CD4-positive, alpha-beta T cell (primary cell): ENCODE measurements around the gene PDZRN3. TPM values are rescaled to one million over a fixed set of nuclear protein-coding genes. Genes with fewer than 3 reads are reported as not detected.

Source experiments
- ATAC-seq: fragments of 200-7000 bp; cut with Tn5 transposase; one replicate; pipeline ENCODE4 v1.10.0; 2022; ENCODE audit warnings: mild to moderate bottlenecking; ENCODE audit not compliant: poor library complexity
- CTCF ChIA-PET: fragments of 350-600 bp; sonication (Branson Sonifier 250); formaldehyde crosslinking; loops from one replicate; lab custom pipeline; 2021; ENCODE audit warnings: antibody characterized with exemption, inconsistent platforms; lab: Charles Lee
- POLR2A ChIA-PET: fragments of 350-600 bp; sonication (Branson Sonifier 250); formaldehyde crosslinking; loops from one replicate; lab custom pipeline; 2021; ENCODE audit warnings: antibody characterized with exemption, inconsistent platforms; lab: Charles Lee
- DNase-seq, 14 experiments: peaks; one replicate each; pipeline ENCODE4 v3.0.0-alpha.2; 2013 to 2020; ENCODE audit warnings: mixed read lengths in 2 of 14
- H3K27ac ChIP-seq, 2 donors: one replicate each; pipeline versions ENCODE4 v1.5.1 to v1.7.0; 2013; ENCODE audit warnings: low read length in 2 of 2, low read depth in 1 of 2, mild to moderate bottlenecking in 1 of 2
- H3K27me3 ChIP-seq, 2 experiments: 1 replicate in 1 of 2; 2 replicates in 1 of 2; pipeline versions ENCODE4 v1.6.1 to v1.7.0; 2013; ENCODE audit warnings: low read length in 2 of 2, control low read depth in 1 of 2, mild to moderate bottlenecking in 1 of 2, moderate library complexity in 1 of 2; ENCODE audit not compliant: insufficient read depth in 2 of 2, control insufficient read depth in 1 of 2
- H3K36me3 ChIP-seq: one replicate; pipeline ENCODE4 v1.6.1; 2013; ENCODE audit warnings: low read length, control low read depth; ENCODE audit not compliant: insufficient read depth
- H3K4me1 ChIP-seq: one replicate; pipeline ENCODE4 v1.6.1; 2013; ENCODE audit warnings: low read length, control low read depth; ENCODE audit not compliant: insufficient read depth
- H3K4me3 ChIP-seq: one replicate; pipeline ENCODE4 v1.5.1; 2013; ENCODE audit warnings: mild to moderate bottlenecking, low read length, moderate library complexity
- H3K9me3 ChIP-seq, 2 experiments: 1 replicate in 1 of 2; 2 replicates in 1 of 2; pipeline versions ENCODE4 v1.6.1 to v1.7.0; 2013; ENCODE audit warnings: low read length in 2 of 2, mild to moderate bottlenecking in 2 of 2, control low read depth in 1 of 2, moderate library complexity in 1 of 2; ENCODE audit not compliant: control insufficient read depth in 1 of 2, insufficient read depth in 1 of 2
- H3K27ac Mint-ChIP-seq: one replicate; pipeline ENCODE4 v1.8.0; 2020; ENCODE audit warnings: mixed read lengths
- H3K27me3 Mint-ChIP-seq: one replicate; pipeline ENCODE4 v1.8.0; 2021; ENCODE audit warnings: mixed read lengths
- H3K36me3 Mint-ChIP-seq: one replicate; pipeline ENCODE4 v1.8.0; 2021; ENCODE audit warnings: low read depth, mixed read lengths
- H3K4me1 Mint-ChIP-seq: one replicate; pipeline ENCODE4 v1.8.0; 2021; ENCODE audit warnings: low read depth, mixed read lengths
- H3K4me3 Mint-ChIP-seq: one replicate; pipeline ENCODE4 v1.8.0; 2020; ENCODE audit warnings: mild to moderate bottlenecking, mixed read lengths
- H3K9me3 Mint-ChIP-seq: one replicate; pipeline ENCODE4 v1.8.0; 2020; ENCODE audit warnings: mixed read lengths
- CTCF ChIP-seq: fragments of 200-600 bp; IDR thresholded peaks from one replicate; pipeline ENCODE4 v1.8.0; 2022; ENCODE audit warnings: antibody characterized with exemption, mild to moderate bottlenecking
- intact Hi-C, 2 experiments: fragments of 100-400 bp; cut with DNase I in 1 of 2; cut with micrococcal nuclease in 1 of 2; formaldehyde crosslinking; loops; one replicate each; pipeline versions ENCODE4 v1.15.1 to v1.9.0; 2023 to 2025; cut with DNase I, micrococcal nuclease
- total RNA-seq, 174 experiments: library from RNA in 2 of 174; stranded (reverse) in 2 of 174; gene quantifications; one replicate each; pipeline ENCODE4 v1.2.3 and lab custom pipeline; 2021 to 2026

The PDZRN3 gene
- total RNA-seq, 2 experiments from 2014 or later, result not detected

DNA sequence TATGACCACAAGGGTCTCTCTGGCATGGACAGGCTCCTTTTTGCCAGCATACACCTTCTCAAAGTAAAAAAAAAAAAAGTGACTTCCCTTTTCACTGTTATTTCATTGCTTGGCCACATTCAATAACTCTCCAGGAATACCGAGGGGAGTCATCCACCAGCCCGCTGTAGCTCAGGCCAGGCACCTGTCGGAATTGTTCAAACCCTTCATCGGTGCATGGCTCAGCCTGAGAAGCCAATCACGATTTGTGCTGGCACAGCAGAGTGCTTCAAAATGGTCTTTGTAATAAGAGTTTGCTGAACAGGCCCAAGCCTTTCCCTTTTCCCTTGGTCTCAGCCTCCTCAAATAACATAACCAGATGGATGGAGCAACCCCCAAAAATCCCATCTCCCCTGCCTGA, 145.4 kb downstream of the PDZRN3 start:
- Mint-ChIP-seq H3K4me1 (no peaks in the 10 kb centered on the region), H3K4me3 (no peak overlapping the region), H3K36me3 (no peaks in the 10 kb centered on the region), H3K27ac (no peak overlapping the region), H3K9me3 (peaks cover 3% of the 10 kb centered on the region), H3K27me3 (peaks cover 49% of the 10 kb centered on the region)
- Histone ChIP-seq H3K27ac (no peak overlapping the region), H3K27me3 (peaks cover 0 to 4% of the 10 kb centered on the region in 2 experiments), H3K9me3 (peaks cover 3 to 7% of the 10 kb centered on the region in 2 experiments), H3K36me3 (no peaks in the 10 kb centered on the region), H3K4me1 (no peaks in the 10 kb centered on the region), H3K4me3 (no peak overlapping the region)
- intact Hi-C loops, result no loop called here
- ChIA-PET CTCF (no interaction called here), POLR2A (no interaction called here)
- ATAC-seq, result no peak
- no peak for DNase-seq
- TF ChIP-seq CTCF, result no peak

DNA sequence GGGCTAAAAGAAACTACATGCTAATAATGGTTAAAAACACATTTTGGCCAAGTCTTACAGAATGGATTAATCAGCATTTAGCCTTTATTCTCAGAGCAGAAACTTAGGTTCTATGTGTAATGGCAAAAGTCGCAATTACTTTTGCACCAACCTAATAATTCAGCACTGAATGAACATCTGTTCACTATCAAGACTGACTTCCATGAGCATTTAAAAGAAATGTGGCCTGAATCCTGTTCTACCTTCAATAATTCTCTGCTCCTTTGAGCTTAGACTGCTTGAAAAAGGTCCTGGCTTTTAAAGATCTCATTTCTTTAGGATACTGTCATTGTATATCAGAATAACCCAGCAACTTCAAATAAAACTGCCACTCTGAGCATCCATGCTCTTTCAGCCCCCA, 145.9 kb downstream of the PDZRN3 start:
- peaks cover 3% of the 10 kb centered on the region for H3K9me3 Mint-ChIP-seq
- ChIA-PET CTCF (no interaction called here), POLR2A (no interaction called here)
- intact Hi-C loops, result no loop called here
- H3K4me1 ChIP-seq, result no peaks in the 10 kb centered on the region
- TF ChIP-seq CTCF, result no peak
- no peaks in the 10 kb centered on the region for H3K36me3 Mint-ChIP-seq
- no peak overlapping the region for H3K4me3 Mint-ChIP-seq
- H3K4me1 Mint-ChIP-seq, result no peaks in the 10 kb centered on the region
- H3K27me3 Mint-ChIP-seq, result peaks cover 45% of the 10 kb centered on the region
- no peaks in the 10 kb centered on the region for H3K36me3 ChIP-seq
- H3K27ac ChIP-seq, result no peak overlapping the region
- peaks cover 3 to 7% of the 10 kb centered on the region in 2 experiments for H3K9me3 ChIP-seq
- no peak for DNase-seq
- ATAC-seq, result no peak
- H3K4me3 ChIP-seq, result no peak overlapping the region
- H3K27ac Mint-ChIP-seq, result no peak overlapping the region
- peaks cover 3 to 4% of the 10 kb centered on the region in 2 experiments for H3K27me3 ChIP-seq

DNA sequence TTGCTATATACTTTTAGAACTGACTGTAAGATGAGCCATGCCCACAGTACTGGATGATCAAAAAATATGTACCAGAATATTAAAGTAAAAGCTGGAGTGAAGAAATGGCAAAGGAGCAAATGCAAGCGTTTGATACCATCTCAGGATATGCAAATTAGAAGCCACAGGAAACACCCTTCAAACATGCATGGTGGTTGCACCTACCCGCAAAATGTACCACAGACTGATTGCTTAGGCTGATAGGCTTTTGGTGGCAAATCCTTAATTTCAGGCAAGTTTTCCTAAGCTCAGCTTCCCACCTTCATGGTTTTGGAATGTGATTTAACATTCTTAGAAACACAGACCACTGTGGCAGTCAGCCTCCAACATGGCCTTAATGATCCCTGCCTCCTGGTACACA, 149.0 kb downstream of the PDZRN3 start:
- H3K4me1 ChIP-seq, result no peaks in the 10 kb centered on the region
- ChIA-PET POLR2A (no interaction called here), CTCF (no interaction called here)
- ATAC-seq (no peak), DNase-seq (no peak)
- Mint-ChIP-seq H3K9me3 (peaks cover 3% of the 10 kb centered on the region), H3K4me1 (no peaks in the 10 kb centered on the region), H3K36me3 (no peaks in the 10 kb centered on the region), H3K4me3 (no peak overlapping the region), H3K27me3 (peaks cover 53% of the 10 kb centered on the region), H3K27ac (no peak overlapping the region)
- no peak overlapping the region for H3K27ac ChIP-seq
- no peak overlapping the region for H3K4me3 ChIP-seq
- H3K36me3 ChIP-seq, result no peaks in the 10 kb centered on the region
- peaks cover 4 to 7% of the 10 kb centered on the region in 2 experiments for H3K27me3 ChIP-seq
- peaks cover 3 to 7% of the 10 kb centered on the region in 2 experiments for H3K9me3 ChIP-seq
- intact Hi-C loops, result no loop called here
- TF ChIP-seq CTCF, result no peak
